OCI-LY3 (cell line): Measurements from ENCODE around the gene NDUFV1.

Source experiments
- H2AFZ ChIP-seq: fragments of 200-600, 300-600 bp; shearing (Covaris generic); 2 replicates; pipeline ENCODE4 v1.6.0; 2014; ENCODE audit warnings: antibody characterized with exemption, low read depth, low read length
- H3K27ac ChIP-seq: fragments of 200-600, 300-600 bp; sonication (generic); 2 replicates; pipeline ENCODE4 v1.5.1; 2014; ENCODE audit warnings: mild to moderate bottlenecking, low read length, moderate library complexity, mixed read lengths
- H3K27me3 ChIP-seq: fragments of 200-600, 300-600 bp; sonication (generic); 2 replicates; pipeline ENCODE4 v1.6.1; 2014; ENCODE audit warnings: low read depth, low read length, mixed read lengths
- H3K36me3 ChIP-seq: fragments of 200-600, 300-600 bp; sonication (generic); replicated peaks from 2 replicates; pipeline ENCODE3; 2014; ENCODE audit warnings: low read depth, low read length, mixed read lengths
- H3K4me1 ChIP-seq: fragments of 300-600, 200-600 bp; sonication (generic); 2 replicates; pipeline ENCODE4 v1.6.1; 2014; ENCODE audit warnings: low read length, mixed read lengths
- H3K4me2 ChIP-seq: fragments of 200-600, 300-600 bp; sonication (generic); 2 replicates; pipeline ENCODE4 v1.6.1; 2014; ENCODE audit warnings: low read length, mixed read lengths
- H3K4me3 ChIP-seq: fragments of 300-600, 200-600 bp; sonication (generic); 2 replicates; pipeline ENCODE4 v1.5.1; 2014; ENCODE audit warnings: antibody characterized with exemption, mild to moderate bottlenecking, low read length, moderate library complexity
- H3K79me2 ChIP-seq: fragments of 300-600, 200-600 bp; shearing (Covaris generic); 2 replicates; pipeline ENCODE4 v1.6.1; 2014; ENCODE audit warnings: mild to moderate bottlenecking, low read length, mixed read lengths
- H3K9ac ChIP-seq: fragments of 300-600, 200-600 bp; shearing (Covaris generic); 2 replicates; pipeline ENCODE4 v1.6.0; 2014; ENCODE audit warnings: mild to moderate bottlenecking, low read length, moderate library complexity
- H3K9me3 ChIP-seq: fragments of 200-600, 300-600 bp; shearing (Covaris generic); 2 replicates; pipeline ENCODE4 v1.6.1; 2014; ENCODE audit warnings: low read length, mixed read lengths; ENCODE audit not compliant: insufficient read depth
- H4K20me1 ChIP-seq: fragments of 200-600, 300-600 bp; sonication (generic); 2 replicates; pipeline ENCODE4 v1.6.1; 2016; ENCODE audit warnings: low read length, mixed read lengths; ENCODE audit not compliant: insufficient read depth
- EZH2phosphoT487 ChIP-seq: fragments of 200-600 bp; shearing (Covaris generic); IDR thresholded peaks from 2 replicates; pipeline ENCODE4 v1.6.1; 2018; ENCODE audit warnings: antibody characterized with exemption, mixed run types, low read depth
- TF ChIP-seq, protein P1 (sequence below): fragments of 200-600, 300-600 bp; sonication (generic); IDR thresholded peaks from 2 replicates; pipeline ENCODE4 v1.5.1; 2014; ENCODE audit warnings: antibody characterized with exemption, low read length, low read depth

Gene NDUFV1

DNA sequence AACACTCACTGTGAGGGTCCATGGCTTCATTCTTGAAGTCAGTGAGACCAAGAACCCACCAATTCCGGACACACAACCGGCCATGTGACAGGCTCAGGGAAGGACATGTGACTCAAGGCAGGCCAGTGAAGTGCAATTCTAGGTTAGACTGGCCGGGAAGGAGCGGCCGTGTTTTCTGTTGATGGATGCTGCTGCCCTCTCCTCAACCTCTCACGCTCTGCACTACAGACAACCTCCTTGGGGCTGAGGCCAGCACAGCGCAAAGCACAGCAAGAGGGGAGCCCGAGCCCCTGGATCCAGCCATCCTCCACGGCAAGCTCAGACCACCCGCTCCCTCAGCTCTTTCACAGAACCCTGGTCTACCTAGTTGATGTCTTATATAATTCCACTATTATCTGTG, 20.2 kb downstream of the NDUFV1 start:
- Histone ChIP-seq H3K27ac (no peak overlapping the region), H4K20me1 (no peaks in the 10 kb centered on the region), H3K27me3 (no peaks in the 10 kb centered on the region), H3K9me3 (no peaks in the 10 kb centered on the region), H3K36me3 (peaks cover 10% of the 10 kb centered on the region), H3K4me1 (peaks cover 19% of the 10 kb centered on the region), H2AFZ (no peak overlapping the region), H3K9ac (no peak overlapping the region), H3K4me3 (no peak overlapping the region), H3K4me2 (no peak overlapping the region), H3K79me2 (peaks cover 4% of the 10 kb centered on the region; the same call in 1 of the 2 replicates)
- TF ChIP-seq, protein P1, sequence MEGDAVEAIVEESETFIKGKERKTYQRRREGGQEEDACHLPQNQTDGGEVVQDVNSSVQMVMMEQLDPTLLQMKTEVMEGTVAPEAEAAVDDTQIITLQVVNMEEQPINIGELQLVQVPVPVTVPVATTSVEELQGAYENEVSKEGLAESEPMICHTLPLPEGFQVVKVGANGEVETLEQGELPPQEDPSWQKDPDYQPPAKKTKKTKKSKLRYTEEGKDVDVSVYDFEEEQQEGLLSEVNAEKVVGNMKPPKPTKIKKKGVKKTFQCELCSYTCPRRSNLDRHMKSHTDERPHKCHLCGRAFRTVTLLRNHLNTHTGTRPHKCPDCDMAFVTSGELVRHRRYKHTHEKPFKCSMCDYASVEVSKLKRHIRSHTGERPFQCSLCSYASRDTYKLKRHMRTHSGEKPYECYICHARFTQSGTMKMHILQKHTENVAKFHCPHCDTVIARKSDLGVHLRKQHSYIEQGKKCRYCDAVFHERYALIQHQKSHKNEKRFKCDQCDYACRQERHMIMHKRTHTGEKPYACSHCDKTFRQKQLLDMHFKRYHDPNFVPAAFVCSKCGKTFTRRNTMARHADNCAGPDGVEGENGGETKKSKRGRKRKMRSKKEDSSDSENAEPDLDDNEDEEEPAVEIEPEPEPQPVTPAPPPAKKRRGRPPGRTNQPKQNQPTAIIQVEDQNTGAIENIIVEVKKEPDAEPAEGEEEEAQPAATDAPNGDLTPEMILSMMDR = no peak
- TF ChIP-seq EZH2phosphoT487 = no peak

DNA sequence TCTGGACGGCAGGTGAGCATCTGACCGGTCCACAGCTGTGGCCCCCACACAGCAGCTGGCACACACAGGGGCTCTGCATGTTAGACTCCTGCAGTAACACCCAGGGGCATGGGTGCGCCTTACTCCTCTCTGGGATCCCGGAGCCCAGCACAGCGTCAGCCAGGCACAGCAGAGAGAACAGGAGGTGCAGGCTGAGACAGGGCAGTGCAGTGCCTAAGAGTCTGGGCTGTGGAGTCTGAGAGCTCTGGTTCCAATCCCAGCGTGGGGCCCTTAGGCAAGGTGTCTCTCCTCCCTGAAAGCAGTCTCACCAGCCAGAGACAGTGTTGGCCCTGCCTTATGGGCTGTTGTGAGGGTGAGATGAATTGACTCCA, 20.7 kb downstream of the NDUFV1 start:
- Histone ChIP-seq H3K9ac (no peak overlapping the region), H3K4me1 (peaks cover 19% of the 10 kb centered on the region), H3K4me2 (no peak overlapping the region), H3K27me3 (no peaks in the 10 kb centered on the region), H3K27ac (no peak overlapping the region), H3K4me3 (no peak overlapping the region), H4K20me1 (no peaks in the 10 kb centered on the region), H2AFZ (no peak overlapping the region), H3K36me3 (peaks cover 10% of the 10 kb centered on the region), H3K79me2 (peaks cover 4% of the 10 kb centered on the region; the same call in 1 of the 2 replicates), H3K9me3 (no peaks in the 10 kb centered on the region)
- TF ChIP-seq EZH2phosphoT487 = no peak
- TF ChIP-seq, protein P1 = no peak

DNA sequence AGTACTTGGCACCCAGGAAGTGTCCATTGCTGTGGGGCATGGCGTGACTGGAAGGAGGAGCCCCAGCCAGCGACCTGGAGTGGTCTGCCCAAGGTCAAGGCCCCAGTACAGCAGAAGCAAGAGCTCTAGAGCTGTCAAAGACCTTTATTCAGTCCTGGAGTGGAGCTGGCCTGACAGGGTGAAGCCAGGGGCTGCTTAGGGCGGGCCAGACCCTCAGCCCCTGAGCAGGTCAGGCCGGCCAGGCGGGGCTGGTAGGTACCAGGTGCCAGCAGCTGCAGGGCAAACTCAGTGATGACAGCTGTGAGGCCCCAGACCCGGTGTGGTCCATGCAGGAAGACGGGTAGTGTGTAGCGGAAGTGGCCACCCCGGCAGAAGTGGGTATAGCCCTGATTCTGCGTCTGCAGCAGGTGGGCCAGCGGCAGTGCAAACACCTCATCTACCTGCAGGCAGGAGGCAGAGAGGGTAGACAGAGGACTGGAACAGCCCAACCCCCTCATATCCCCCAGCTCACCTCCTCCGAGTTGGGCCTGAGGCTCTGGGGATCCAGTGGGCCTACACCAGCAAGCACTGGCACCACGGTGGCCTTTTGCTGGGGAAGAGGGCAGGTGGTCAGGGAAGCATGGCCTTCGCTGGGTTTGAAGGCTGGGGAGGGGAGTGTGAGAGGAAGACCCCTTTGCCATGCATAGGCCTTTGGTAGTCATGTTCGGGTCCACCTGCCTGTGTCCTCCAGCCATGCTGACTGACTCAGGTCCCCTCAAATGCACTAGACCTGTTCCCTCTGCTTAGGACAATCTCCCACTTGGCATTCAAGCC, 21.3 kb downstream of the NDUFV1 start:
- Histone ChIP-seq H3K36me3 (peaks cover 10% of the 10 kb centered on the region), H3K4me1 (peaks cover 19% of the 10 kb centered on the region), H3K9ac (peak overlapping the region; percentile 72), H3K9me3 (no peaks in the 10 kb centered on the region), H4K20me1 (no peaks in the 10 kb centered on the region), H3K27me3 (no peaks in the 10 kb centered on the region), H3K4me2 (peak overlapping the region; percentile 91), H3K79me2 (peaks cover 4% of the 10 kb centered on the region; the same call in 1 of the 2 replicates), H3K4me3 (peak overlapping the region; percentile 82), H2AFZ (no peak overlapping the region), H3K27ac (no peak overlapping the region)
- TF ChIP-seq, protein P1 = no peak
- no peak for TF ChIP-seq EZH2phosphoT487

DNA sequence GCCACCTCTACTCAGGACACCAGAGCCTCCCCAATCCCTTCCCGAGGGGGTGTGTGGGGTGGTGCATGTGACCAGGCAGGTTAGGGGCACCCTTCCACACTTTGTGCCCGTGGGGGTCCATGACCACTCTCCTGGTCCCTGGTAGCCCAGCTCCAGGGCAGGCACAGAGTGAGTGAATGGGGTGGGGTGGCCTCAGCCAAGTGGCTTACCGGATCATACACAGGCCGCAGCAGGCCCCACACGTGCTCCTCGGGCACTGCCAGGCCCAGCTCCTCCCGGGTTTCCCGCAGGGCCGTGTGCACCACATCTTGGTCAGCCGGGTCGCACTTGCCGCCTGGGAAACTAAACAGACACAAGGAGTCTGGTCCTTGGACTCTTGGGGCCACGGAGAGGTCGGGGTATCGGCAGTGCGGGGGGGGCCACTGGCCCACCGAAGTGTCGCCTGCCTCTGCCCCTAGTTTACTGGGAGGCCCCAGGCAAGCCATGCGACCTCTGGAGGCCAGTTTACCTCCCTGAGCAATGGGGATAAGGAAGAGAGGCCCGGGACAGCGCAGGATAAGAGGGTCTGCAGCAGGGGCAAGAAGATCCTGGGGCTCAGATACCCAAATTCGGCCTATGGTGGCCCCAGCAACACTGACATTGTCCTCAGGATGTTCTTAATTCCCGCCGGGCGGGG, 22.1 kb downstream of the NDUFV1 start:
- Histone ChIP-seq H4K20me1 (no peaks in the 10 kb centered on the region), H3K36me3 (peaks cover 10% of the 10 kb centered on the region), H3K4me3 (peak overlapping the region; percentile 82), H3K9me3 (no peaks in the 10 kb centered on the region), H3K27me3 (no peaks in the 10 kb centered on the region), H3K9ac (peak overlapping the region; percentile 72), H2AFZ (peak overlapping the region; percentile 33; the same call in 1 of the 2 replicates), H3K79me2 (peaks cover 4% of the 10 kb centered on the region; the same call in 1 of the 2 replicates), H3K27ac (peak overlapping the region; percentile 85), H3K4me1 (peaks cover 19% of the 10 kb centered on the region), H3K4me2 (peak overlapping the region; percentile 91)
- TF ChIP-seq, protein P1 = peak; percentile 99
- no peak for TF ChIP-seq EZH2phosphoT487
